ENCODE results near the gene TSPAN17. TPM values are rescaled to one million over a fixed set of nuclear protein-coding genes. Genes with fewer than 3 reads are reported as not detected.

The TSPAN17 gene
- total RNA-seq, 2 donors from 2014 or later: 25.3 to 31.8 TPM

DNA sequence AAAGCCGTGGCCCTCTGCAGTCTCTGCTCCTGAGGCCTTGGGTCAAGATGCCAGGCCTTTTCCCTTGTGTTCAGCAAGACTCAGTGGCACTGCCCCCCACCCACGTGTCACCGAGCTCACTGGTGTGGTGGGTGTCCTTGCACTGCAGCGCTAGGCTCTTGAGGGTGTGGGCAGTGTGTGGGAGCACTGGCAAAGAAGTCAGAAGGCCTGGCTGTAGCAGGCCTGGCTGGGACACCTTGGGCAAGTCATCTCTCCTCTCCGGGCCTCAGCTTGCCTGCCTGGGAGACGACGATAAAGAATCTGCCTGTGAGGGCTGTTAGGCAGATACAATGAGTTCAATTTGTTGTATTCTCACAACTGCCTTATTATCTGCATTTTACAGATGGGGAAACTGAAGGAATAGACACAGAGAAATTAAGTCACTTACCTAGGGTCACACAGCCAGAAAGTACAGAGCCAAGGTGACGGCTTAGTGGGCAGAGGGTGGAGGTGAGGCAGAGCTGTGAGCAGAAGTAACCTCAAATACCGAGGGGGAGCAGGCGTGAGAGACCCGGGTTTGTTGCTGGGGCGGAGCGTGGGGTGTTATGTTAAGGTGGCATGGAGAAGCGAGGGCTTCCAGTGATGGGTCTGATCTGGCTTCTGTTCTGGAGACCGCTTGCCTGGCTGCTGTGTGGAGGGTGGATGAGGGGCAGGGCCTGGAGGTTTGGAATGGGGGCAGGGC, 1.4 kb downstream of the TSPAN17 start:
- peak overlapping the region; percentile 77 for H3K27ac Mint-ChIP-seq
- H3K9me3 Mint-ChIP-seq: no peaks in the 10 kb centered on the region
- H3K4me3 Mint-ChIP-seq: peak overlapping the region; percentile 84 to 85
- peaks cover 5% of the 10 kb centered on the region for H3K27me3 Mint-ChIP-seq (ENCODE audit: low read depth)
- H3K36me3 Mint-ChIP-seq (ENCODE audit: insufficient read depth in 2 of 2): peaks cover 2 to 4% of the 10 kb centered on the region in 2 donors
- DNase-seq (peak in 1 of 2 donors; percentile 43), ATAC-seq (replicated peaks in 1 of 2) (no peak)
- H3K4me1 Mint-ChIP-seq (ENCODE audit: low read depth): peaks cover 59% of the 10 kb centered on the region

GRCh38 chr5:176650354-176650884, 3.1 kb downstream of the TSPAN17 start:
- DNase-seq (no peak), ATAC-seq (replicated peaks in 1 of 2) (no peak)
- H3K27ac Mint-ChIP-seq: no peak overlapping the region
- H3K27me3 Mint-ChIP-seq (ENCODE audit: low read depth): peaks cover 5% of the 10 kb centered on the region
- peaks cover 4% of the 10 kb centered on the region in 2 donors for H3K36me3 Mint-ChIP-seq (ENCODE audit: insufficient read depth in 2 of 2)
- peaks cover 66% of the 10 kb centered on the region for H3K4me1 Mint-ChIP-seq (ENCODE audit: low read depth)
- no peaks in the 10 kb centered on the region for H3K9me3 Mint-ChIP-seq
- peak overlapping the region in 1 of 2 donors; percentile 1 for H3K4me3 Mint-ChIP-seq

- H3K27ac Mint-ChIP-seq: no peak overlapping the region
- peaks cover 5% of the 10 kb centered on the region for H3K27me3 Mint-ChIP-seq (ENCODE audit: low read depth)
- ATAC-seq (replicated peaks in 1 of 2): no peak
- no peak for DNase-seq
- no peak overlapping the region for H3K4me3 Mint-ChIP-seq
- H3K36me3 Mint-ChIP-seq (ENCODE audit: insufficient read depth in 2 of 2): peaks cover 4 to 6% of the 10 kb centered on the region in 2 donors
- no peaks in the 10 kb centered on the region for H3K9me3 Mint-ChIP-seq
- H3K4me1 Mint-ChIP-seq (ENCODE audit: low read depth): peaks cover 56% of the 10 kb centered on the region
Measured at GRCh38 chr5:176651472-176651980, 4.2 kb downstream of the TSPAN17 start.

DNA sequence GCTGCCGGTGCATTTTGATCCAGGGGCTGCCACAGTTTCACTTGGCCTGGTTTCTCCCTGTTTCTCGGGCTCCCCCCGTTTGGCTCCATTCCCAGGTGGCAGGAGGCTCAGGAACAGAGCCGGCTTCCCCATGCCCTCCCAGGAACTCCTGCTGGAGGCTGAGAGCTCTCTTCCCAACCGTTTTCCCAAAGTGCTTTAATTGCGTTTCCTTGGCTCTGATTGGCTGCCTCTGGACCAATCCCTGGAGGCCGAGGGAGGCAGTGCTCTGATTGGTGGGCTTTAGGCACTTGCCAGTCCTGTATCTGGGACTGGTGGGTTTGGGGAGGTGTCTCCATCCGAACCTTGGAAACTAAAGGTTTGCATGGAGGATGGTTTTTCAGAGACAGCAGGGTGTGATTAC, 4.9 kb downstream of the TSPAN17 start:
- H3K4me3 Mint-ChIP-seq: no peak overlapping the region
- H3K9me3 Mint-ChIP-seq: no peaks in the 10 kb centered on the region

DNA sequence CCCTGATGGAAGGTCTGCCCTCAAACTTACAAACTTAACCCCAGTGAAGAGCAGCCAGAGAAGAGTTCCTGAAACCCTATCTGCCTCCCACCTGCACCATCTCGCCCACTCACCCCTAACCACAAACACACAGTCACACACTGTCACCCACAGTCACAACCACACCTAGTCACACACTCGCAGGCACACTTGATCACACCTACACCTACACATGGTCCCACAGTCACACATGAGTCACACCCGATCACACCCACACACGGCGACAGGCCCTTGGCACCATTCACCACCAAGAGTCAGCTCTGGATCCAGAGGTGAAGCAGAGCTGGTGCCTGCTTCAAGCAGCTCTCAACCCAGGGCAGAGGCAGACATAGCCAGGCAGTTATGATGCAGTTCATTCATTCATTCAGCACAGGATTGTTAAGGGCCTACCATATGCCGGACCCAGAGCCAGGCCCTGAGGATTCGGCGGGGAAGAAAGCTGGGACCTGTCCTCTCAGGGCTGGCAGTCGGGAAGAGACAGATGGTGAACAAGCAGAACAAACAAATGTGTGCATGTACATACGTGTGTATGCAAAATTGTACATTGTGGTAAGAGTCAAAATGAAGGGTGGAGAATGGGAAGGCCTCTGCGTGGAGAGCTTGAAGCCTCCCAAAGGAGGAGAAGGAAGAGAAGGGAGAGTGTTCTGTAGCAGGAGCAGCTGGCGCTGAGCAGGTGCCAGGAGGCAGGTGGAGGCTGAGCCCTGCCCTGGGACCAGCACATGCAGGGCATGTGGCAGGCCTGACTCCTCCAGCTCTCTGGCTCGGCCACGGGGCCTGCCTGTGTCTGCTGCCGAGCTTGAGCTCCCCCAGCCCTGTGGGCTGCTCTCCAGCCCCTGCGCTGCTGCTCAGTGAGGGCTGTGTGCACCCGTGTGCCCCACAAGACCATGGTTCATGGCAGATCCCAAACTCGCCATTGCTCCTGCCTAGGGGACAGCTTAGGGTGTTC, 6.4 kb downstream of the TSPAN17 start:
- H3K27me3 Mint-ChIP-seq (ENCODE audit: low read depth): peaks cover 5% of the 10 kb centered on the region

More for the DNA sequence above, 4.9 kb downstream of the TSPAN17 start:
- peaks cover 5% of the 10 kb centered on the region for H3K27me3 Mint-ChIP-seq (ENCODE audit: low read depth)
- no peak overlapping the region for H3K27ac Mint-ChIP-seq
- H3K36me3 Mint-ChIP-seq (ENCODE audit: insufficient read depth in 2 of 2): peaks cover 4 to 6% of the 10 kb centered on the region in 2 donors
- no peak for DNase-seq
- no peak for ATAC-seq (replicated peaks in 1 of 2)
- peaks cover 52% of the 10 kb centered on the region for H3K4me1 Mint-ChIP-seq (ENCODE audit: low read depth)

GRCh38 chr5:176654856-176655255, 7.6 kb downstream of the TSPAN17 start:
- H3K27me3 Mint-ChIP-seq (ENCODE audit: low read depth): peaks cover 5% of the 10 kb centered on the region
- ATAC-seq (replicated peaks in 1 of 2) (no peak), DNase-seq (peak in 1 of 2 donors; percentile 26)
- no peak overlapping the region for H3K27ac Mint-ChIP-seq
- H3K9me3 Mint-ChIP-seq: no peaks in the 10 kb centered on the region
- peaks cover 58% of the 10 kb centered on the region for H3K4me1 Mint-ChIP-seq (ENCODE audit: low read depth)
- peaks cover 4 to 6% of the 10 kb centered on the region in 2 donors for H3K36me3 Mint-ChIP-seq (ENCODE audit: insufficient read depth in 2 of 2)
- peak overlapping the region in 1 of 2 donors; percentile 44 for H3K4me3 Mint-ChIP-seq

More for the DNA sequence above, 6.4 kb downstream of the TSPAN17 start:
- Mint-ChIP-seq H3K9me3 (no peaks in the 10 kb centered on the region), H3K27ac (peak overlapping the region; percentile 1), H3K4me1 (ENCODE audit: low read depth) (peaks cover 57% of the 10 kb centered on the region), H3K4me3 (peak overlapping the region; percentile 1 to 46), H3K36me3 (ENCODE audit: insufficient read depth in 2 of 2) (peaks cover 4 to 6% of the 10 kb centered on the region in 2 donors)
- peak; percentile 89 to 90 for ATAC-seq (replicated peaks in 1 of 2)
- peak; percentile 79 to 90 for DNase-seq

- Mint-ChIP-seq H3K27me3 (ENCODE audit: low read depth) (no peaks in the 10 kb centered on the region), H3K9me3 (no peaks in the 10 kb centered on the region), H3K36me3 (ENCODE audit: insufficient read depth in 2 of 2) (peaks cover 4 to 6% of the 10 kb centered on the region in 2 donors), H3K4me3 (no peak overlapping the region), H3K27ac (no peak overlapping the region), H3K4me1 (ENCODE audit: low read depth) (peaks cover 56% of the 10 kb centered on the region)
- no peak for ATAC-seq (replicated peaks in 1 of 2)
- no peak for DNase-seq
Measured at GRCh38 chr5:176656467-176656990, 9.2 kb downstream of the TSPAN17 start.

DNA sequence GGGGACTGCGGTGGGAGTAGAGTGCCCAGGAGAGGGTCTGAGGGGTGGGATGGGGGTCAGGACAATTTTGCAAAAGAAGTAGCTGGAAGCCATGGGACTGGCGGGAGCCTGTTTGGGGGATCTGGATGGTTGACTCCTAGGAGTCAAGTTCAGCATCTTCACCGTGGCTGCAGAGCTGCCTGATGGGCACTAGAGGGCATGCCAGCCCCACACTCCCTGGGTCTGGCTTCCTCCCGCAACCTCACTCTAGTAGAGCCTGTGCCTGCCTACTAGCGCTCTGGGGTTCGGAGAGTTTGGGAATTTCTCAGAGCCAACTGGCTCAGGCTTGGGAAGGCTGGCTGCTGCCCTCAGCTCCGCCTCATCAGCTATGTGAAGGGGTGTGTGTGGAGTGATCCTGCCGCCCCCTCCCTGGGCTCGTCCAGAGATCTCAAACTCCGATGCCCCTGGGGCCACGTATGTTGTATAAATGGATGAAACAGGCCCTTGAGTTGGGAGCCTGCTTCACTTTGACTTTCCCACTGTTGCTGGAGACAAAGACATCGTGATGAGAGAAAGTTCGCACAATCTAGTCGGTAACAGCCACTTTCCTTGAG, 10.8 kb downstream of the TSPAN17 start:
- peak; percentile 44 to 50 for ATAC-seq (replicated peaks in 1 of 2)
- Mint-ChIP-seq H3K9me3 (no peaks in the 10 kb centered on the region), H3K27ac (no peak overlapping the region), H3K4me3 (peak overlapping the region; percentile 38 to 57), H3K4me1 (ENCODE audit: low read depth) (peaks cover 45% of the 10 kb centered on the region), H3K36me3 (ENCODE audit: insufficient read depth in 2 of 2) (peaks cover 4 to 6% of the 10 kb centered on the region in 2 donors), H3K27me3 (ENCODE audit: low read depth) (no peaks in the 10 kb centered on the region)
- DNase-seq: peak; percentile 66 to 69

DNA sequence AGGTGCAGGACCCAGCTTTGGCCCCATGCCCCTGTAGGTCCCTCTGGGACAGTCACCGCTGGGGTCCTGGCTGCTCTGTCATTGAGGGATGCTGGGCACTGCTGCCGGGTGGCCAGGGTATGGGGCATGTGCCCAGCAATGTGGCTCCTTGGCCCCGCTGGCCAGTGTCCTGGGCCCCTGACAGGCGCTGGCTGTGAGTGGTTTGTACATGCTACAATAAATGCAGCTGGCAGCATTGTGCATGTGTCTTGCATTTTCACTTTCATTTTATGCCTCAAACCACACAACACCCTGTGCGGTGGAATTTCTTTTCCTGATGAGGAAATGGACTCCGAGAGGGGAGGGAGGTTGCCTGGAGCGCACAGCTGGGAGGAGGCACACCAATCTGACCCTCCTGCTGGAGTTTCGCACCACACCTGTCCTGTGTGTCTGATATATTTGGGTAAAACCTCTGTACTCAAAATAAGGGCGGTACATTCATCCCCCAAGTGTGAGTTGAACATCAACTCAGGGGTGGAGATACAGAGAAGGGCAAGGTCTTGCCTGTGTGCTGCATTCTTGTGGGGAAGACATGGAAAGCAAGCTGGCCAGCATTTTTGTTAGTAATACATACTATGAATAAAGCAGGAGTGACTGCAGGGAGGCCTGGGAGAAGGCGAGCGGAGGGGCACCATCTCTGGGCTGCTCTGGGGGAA, 11.7 kb downstream of the TSPAN17 start:
- ATAC-seq (replicated peaks in 1 of 2): peak in 1 of 2 donors; percentile 18

GRCh38 chr5:176659512-176659839, 12.2 kb downstream of the TSPAN17 start:
- Mint-ChIP-seq H3K27ac (no peak overlapping the region), H3K4me1 (ENCODE audit: low read depth) (peaks cover 33% of the 10 kb centered on the region), H3K4me3 (no peak overlapping the region), H3K27me3 (ENCODE audit: low read depth) (peaks cover 11% of the 10 kb centered on the region), H3K36me3 (ENCODE audit: insufficient read depth in 2 of 2) (peaks cover 0 to 2% of the 10 kb centered on the region in 2 donors), H3K9me3 (no peaks in the 10 kb centered on the region)
- DNase-seq (no peak), ATAC-seq (replicated peaks in 1 of 2) (no peak)

More for the DNA sequence above, 11.7 kb downstream of the TSPAN17 start:
- H3K27me3 Mint-ChIP-seq (ENCODE audit: low read depth): peaks cover 5% of the 10 kb centered on the region
- H3K4me1 Mint-ChIP-seq (ENCODE audit: low read depth): peaks cover 36% of the 10 kb centered on the region
- H3K4me3 Mint-ChIP-seq: peak overlapping the region; percentile 57 to 71
- H3K27ac Mint-ChIP-seq: no peak overlapping the region
- peaks cover 0 to 2% of the 10 kb centered on the region in 2 donors for H3K36me3 Mint-ChIP-seq (ENCODE audit: insufficient read depth in 2 of 2)
- no peaks in the 10 kb centered on the region for H3K9me3 Mint-ChIP-seq
- no peak for DNase-seq

DNA sequence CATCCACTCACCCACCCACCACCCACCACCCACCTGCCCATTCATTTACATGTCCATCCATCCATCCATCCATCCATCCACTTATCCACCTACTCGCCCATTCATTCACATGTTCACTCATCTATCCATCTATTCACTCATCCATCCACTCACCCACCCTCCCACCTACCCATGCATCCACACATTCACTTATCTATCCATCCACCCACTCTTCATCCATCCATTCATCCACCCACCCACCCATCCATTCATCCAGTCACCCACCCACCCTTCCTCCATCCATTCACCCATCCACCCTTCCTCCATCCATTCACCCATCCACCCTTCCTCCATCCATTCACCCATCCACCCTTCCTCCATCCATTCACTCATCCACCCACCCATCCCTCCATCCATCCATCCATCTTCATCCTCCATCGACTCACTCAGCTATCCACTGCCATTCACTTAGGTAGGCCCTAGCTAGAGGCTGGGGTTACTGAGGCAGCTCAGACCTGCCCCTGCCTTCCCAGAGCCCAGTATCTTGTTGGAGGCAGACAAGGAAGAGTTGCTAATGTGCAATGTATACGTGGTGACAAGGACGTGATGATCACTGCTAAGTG, 12.7 kb downstream of the TSPAN17 start:
- DNase-seq (no peak), ATAC-seq (replicated peaks in 1 of 2) (no peak)
- Mint-ChIP-seq H3K36me3 (ENCODE audit: insufficient read depth in 2 of 2) (peaks cover 0 to 2% of the 10 kb centered on the region in 2 donors), H3K27ac (no peak overlapping the region), H3K27me3 (ENCODE audit: low read depth) (peaks cover 11% of the 10 kb centered on the region), H3K4me1 (ENCODE audit: low read depth) (peaks cover 33% of the 10 kb centered on the region), H3K4me3 (no peak overlapping the region), H3K9me3 (no peaks in the 10 kb centered on the region)

Data from activated T-cell treated with anti-CD3 and anti-CD28 coated beads, Interleukin-2, amount 50 U/mL, for 72 hours (primary cell).